ENCODE data around the gene SYT9. TPM values are rescaled to one million over a fixed set of nuclear protein-coding genes. Genes with fewer than 3 reads are reported as not detected.
A peak's percentile ranks its signal among the peaks of the same experiment; 100 is the strongest.

SYT9 gene
- polyA plus RNA-seq, 1 of the 3 experiments (the other 2 are of a cell fraction): 0.10 TPM

- H3K27me3 ChIP-seq (ENCODE audit: insufficient read depth): no peaks in the 10 kb centered on the region
- H3K36me3 ChIP-seq (replicated peaks in 1 of 2; ENCODE audit: control insufficient read depth in 1 of 2, insufficient read depth in 2 of 2, low read length in 1 of 2): no peaks in the 10 kb centered on the region
- no peak overlapping the region for H2AFZ ChIP-seq (ENCODE audit: low read depth)
- H3K4me1 ChIP-seq (ENCODE audit: control insufficient read depth in 1 of 2, insufficient read depth in 2 of 2, low read depth in 1 of 2, low read length in 1 of 2): no peaks in the 10 kb centered on the region; a peak in 1 of 4 replicates
- H3K4me2 ChIP-seq: no peak overlapping the region
- no peaks in the 10 kb centered on the region for H3K9me2 ChIP-seq
- no peak for DNase-seq
- TF ChIP-seq GABPA (IDR thresholded peaks at IDR 0.05; ENCODE audit: low read depth): no peak
- no peak for TF ChIP-seq CTCF (IDR thresholded peaks at IDR 0.05)
- no peak for TF ChIP-seq FOXM1 (IDR thresholded peaks at IDR 0.05; ENCODE audit: low read depth)
- TF ChIP-seq MEF2A (IDR thresholded peaks at IDR 0.05; ENCODE audit: borderline replicate concordance, low read depth): no peak
- no peak for TF ChIP-seq USF1 (IDR thresholded peaks at IDR 0.05; ENCODE audit: borderline replicate concordance, low read depth)
- no peak for TF ChIP-seq EP300 (IDR thresholded peaks at IDR 0.05; ENCODE audit: borderline replicate concordance in 1 of 2, low read depth in 1 of 2, low read length in 1 of 2)
- TF ChIP-seq NRF1 (IDR thresholded peaks at IDR 0.05; ENCODE audit: low read depth, low read length): no peak
- no peak for TF ChIP-seq RAD21 (IDR thresholded peaks at IDR 0.05; ENCODE audit: low read length)
- TF ChIP-seq IRF3 (IDR thresholded peaks at IDR 0.05; ENCODE audit: low read depth, low read length): no peak
- TF ChIP-seq EZH2phosphoT487 (IDR thresholded peaks at IDR 0.05; ENCODE audit: borderline replicate concordance, low read depth): no peak
- no peak for TF ChIP-seq JUND (IDR thresholded peaks at IDR 0.05)
- no peak for TF ChIP-seq POLR2AphosphoS5 (IDR thresholded peaks at IDR 0.05; ENCODE audit: low read depth, low read length)
- CTCF ChIA-PET: interaction anchor here (1.0 to 3.1 kb wide), 3 partner anchors 167 to 348 kb away, joined by 4 to 12 read pairs (median 12); no protein-coding TSS in a partner anchor
- POLR2A ChIA-PET: no interaction called here
- H3K9me3 ChIP-seq: no peaks in the 10 kb centered on the region
- H3K27ac ChIP-seq (ENCODE audit: low read depth in 2 of 2, low read length in 1 of 2): no peak overlapping the region
- 34% methylated on average over 5 of the region's 5 CpGs for WGBS (ENCODE audit: low lambda C conversion rate)
- no peak overlapping the region for H3K4me3 ChIP-seq (ENCODE audit: low read depth in 2 of 2, low read length in 1 of 2)
- no peaks in the 10 kb centered on the region for H3F3A ChIP-seq (replicated peaks; ENCODE audit: insufficient read depth)
- H3K79me2 ChIP-seq (ENCODE audit: insufficient read depth): no peaks in the 10 kb centered on the region
- H3K9ac ChIP-seq: no peak overlapping the region
- no peaks in the 10 kb centered on the region for H4K20me1 ChIP-seq (ENCODE audit: insufficient read depth)
Measured at GRCh38 chr11:7445564-7445963, 193.9 kb downstream of the SYT9 start.

GRCh38 chr11:7448201-7448600, 196.5 kb downstream of the SYT9 start:
- H3K9me3 ChIP-seq: no peaks in the 10 kb centered on the region
- TF ChIP-seq RAD21 (IDR thresholded peaks at IDR 0.05; ENCODE audit: low read length): 0 out of 2 replicates have a peak, but pooled peaks have one; percentile 28
- TF ChIP-seq YY1 (IDR thresholded peaks at IDR 0.05; ENCODE audit: low read depth): no peak
- no peak for TF ChIP-seq RXRA (IDR thresholded peaks at IDR 0.05; ENCODE audit: borderline replicate concordance, low read depth)
- H3K9me2 ChIP-seq: no peaks in the 10 kb centered on the region
- no peak overlapping the region for H3K27ac ChIP-seq (ENCODE audit: low read depth in 2 of 2, low read length in 1 of 2)
- CTCF ChIA-PET: interaction anchor here (1.3 to 3.1 kb wide), 5 partner anchors 8 to 352 kb away, joined by 3 to 12 read pairs (median 3); no protein-coding TSS in a partner anchor
- no peaks in the 10 kb centered on the region for H3K36me3 ChIP-seq (replicated peaks in 1 of 2; ENCODE audit: control insufficient read depth in 1 of 2, insufficient read depth in 2 of 2, low read length in 1 of 2)
- no peaks in the 10 kb centered on the region for H3K79me2 ChIP-seq (ENCODE audit: insufficient read depth)
- no peaks in the 10 kb centered on the region for H3F3A ChIP-seq (replicated peaks; ENCODE audit: insufficient read depth)
- H3K4me2 ChIP-seq: no peak overlapping the region
- no peak for DNase-seq
- POLR2A ChIA-PET: no interaction called here
- H4K20me1 ChIP-seq (ENCODE audit: insufficient read depth): no peaks in the 10 kb centered on the region
- H3K4me1 ChIP-seq (ENCODE audit: control insufficient read depth in 1 of 2, insufficient read depth in 2 of 2, low read depth in 1 of 2, low read length in 1 of 2): no peaks in the 10 kb centered on the region; a peak in 1 of 4 replicates
- H3K27me3 ChIP-seq (ENCODE audit: insufficient read depth): no peaks in the 10 kb centered on the region
- no peak overlapping the region for H3K9ac ChIP-seq
- WGBS (ENCODE audit: low lambda C conversion rate): 82% methylated on average over 7 of the region's 12 CpGs
- H2AFZ ChIP-seq (ENCODE audit: low read depth): no peak overlapping the region
- no peak overlapping the region for H3K4me3 ChIP-seq (ENCODE audit: low read depth in 2 of 2, low read length in 1 of 2)
